ENCODE results near the gene ZNF426.

GRCh38 chr19:9547870-9548269 lies 9.4 kb upstream of the ZNF426 start:
- TF ChIP-seq CTCF (IDR thresholded peaks at IDR 0.05) (no peak), POLR2A (IDR thresholded peaks at IDR 0.05) (no peak)

Measured in Peyer's patch (tissue), 4 donors.